ENCODE data around the gene PRDX4.
"Not testable (repeated sequence)": the region's sequence is repeated elsewhere in the genome, so short reads cannot be mapped to it uniquely, and the experiment has no call there.

The PRDX4 gene

GRCh38 chrX:23670528-23670927, 3.2 kb downstream of the PRDX4 start:
- Histone ChIP-seq H3K27ac (ENCODE audit: low read depth, low read length) (no peak overlapping the region), H3K9ac (ENCODE audit: low read length) (no peak overlapping the region), H3K4me3 (ENCODE audit: low read depth, low read length) (no peak overlapping the region), H3K27me3 (ENCODE audit: control insufficient read depth, insufficient read depth, low read length) (no peaks in the 10 kb centered on the region; the same call in 1 of the 2 replicates), H3K4me1 (ENCODE audit: control insufficient read depth, insufficient read depth, low read length) (peaks cover 22% of the 10 kb centered on the region), H3K9me3 (ENCODE audit: control insufficient read depth, insufficient read depth, low read depth, low read length) (no peaks in the 10 kb centered on the region), H3K36me3 (ENCODE audit: control insufficient read depth, insufficient read depth, low read length) (peaks cover 56% of the 10 kb centered on the region)

GRCh38 chrX:23673108-23673507, 5.8 kb downstream of the PRDX4 start:
- no peak overlapping the region for H3K9ac ChIP-seq (ENCODE audit: low read length)
- H3K4me1 ChIP-seq (ENCODE audit: control insufficient read depth, insufficient read depth, low read length) = peaks cover 8% of the 10 kb centered on the region; the same call in 1 of the 2 replicates
- H3K36me3 ChIP-seq (ENCODE audit: control insufficient read depth, insufficient read depth, low read length) = peaks cover 82% of the 10 kb centered on the region
- H3K27me3 ChIP-seq (ENCODE audit: control insufficient read depth, insufficient read depth, low read length) = no peaks in the 10 kb centered on the region; the same call in 1 of the 2 replicates
- no peak overlapping the region for H3K27ac ChIP-seq (ENCODE audit: low read depth, low read length)
- no peaks in the 10 kb centered on the region for H3K9me3 ChIP-seq (ENCODE audit: control insufficient read depth, insufficient read depth, low read depth, low read length)
- H3K4me3 ChIP-seq (ENCODE audit: low read depth, low read length) = no peak overlapping the region

GRCh38 chrX:23676486-23676885, 9.2 kb downstream of the PRDX4 start:
- not testable (repeated sequence) for H3K9ac ChIP-seq (ENCODE audit: low read length); H3K27ac ChIP-seq (ENCODE audit: low read depth, low read length); H3K4me1 ChIP-seq (ENCODE audit: control insufficient read depth, insufficient read depth, low read length); H3K9me3 ChIP-seq (ENCODE audit: control insufficient read depth, insufficient read depth, low read depth, low read length); H3K27me3 ChIP-seq (ENCODE audit: control insufficient read depth, insufficient read depth, low read length); H3K4me3 ChIP-seq (ENCODE audit: low read depth, low read length)
- peaks cover 94% of the 10 kb centered on the region for H3K36me3 ChIP-seq (ENCODE audit: control insufficient read depth, insufficient read depth, low read length)

- Histone ChIP-seq H3K27me3 (ENCODE audit: control insufficient read depth, insufficient read depth, low read length) (no peaks in the 10 kb centered on the region), H3K27ac (ENCODE audit: low read depth, low read length) (no peak overlapping the region), H3K36me3 (ENCODE audit: control insufficient read depth, insufficient read depth, low read length) (peaks cover 7% of the 10 kb centered on the region; the same call in 1 of the 2 replicates), H3K9ac (ENCODE audit: low read length) (no peak overlapping the region), H3K9me3 (ENCODE audit: control insufficient read depth, insufficient read depth, low read depth, low read length) (no peaks in the 10 kb centered on the region), H3K4me3 (ENCODE audit: low read depth, low read length) (no peak overlapping the region), H3K4me1 (ENCODE audit: control insufficient read depth, insufficient read depth, low read length) (no peaks in the 10 kb centered on the region)
Measured at GRCh38 chrX:23692166-23692565, 24.9 kb downstream of the PRDX4 start.

DNA sequence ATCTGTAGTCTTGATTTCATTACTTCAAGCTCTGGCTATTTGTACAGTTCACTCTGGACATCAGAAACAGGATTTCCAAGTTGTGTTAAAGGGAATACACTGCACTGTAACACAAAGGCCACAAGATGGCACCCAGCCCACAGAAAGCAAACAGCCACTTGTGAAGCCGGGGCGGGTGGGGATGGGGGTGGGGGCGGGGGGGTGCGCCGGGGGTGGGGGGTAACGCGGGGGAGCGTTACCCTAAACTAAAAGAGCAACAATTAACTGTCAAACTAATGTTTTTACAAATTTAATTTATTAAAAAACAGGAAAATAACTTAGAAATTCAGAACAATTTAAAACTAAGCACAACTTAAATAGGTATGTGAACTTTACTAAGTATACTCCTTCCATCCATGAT, 27.3 kb downstream of the PRDX4 start:
- H3K4me1 ChIP-seq (ENCODE audit: control insufficient read depth, insufficient read depth, low read length) = peaks cover 1% of the 10 kb centered on the region
- H3K9ac ChIP-seq (ENCODE audit: low read length) = no peak overlapping the region

GRCh38 chrX:23699636-23700194, 32.4 kb downstream of the PRDX4 start:
- Histone ChIP-seq H3K9me3 (ENCODE audit: control insufficient read depth, insufficient read depth, low read depth, low read length) (no peaks in the 10 kb centered on the region), H3K27me3 (ENCODE audit: control insufficient read depth, insufficient read depth, low read length) (no peaks in the 10 kb centered on the region), H3K27ac (ENCODE audit: low read depth, low read length) (no peak overlapping the region), H3K4me1 (ENCODE audit: control insufficient read depth, insufficient read depth, low read length) (peaks cover 4% of the 10 kb centered on the region), H3K9ac (ENCODE audit: low read length) (no peak overlapping the region), H3K36me3 (ENCODE audit: control insufficient read depth, insufficient read depth, low read length) (peaks cover 34% of the 10 kb centered on the region), H3K4me3 (ENCODE audit: low read depth, low read length) (no peak overlapping the region)

More for the DNA sequence above, 27.3 kb downstream of the PRDX4 start:
- no peaks in the 10 kb centered on the region for H3K9me3 ChIP-seq (ENCODE audit: control insufficient read depth, insufficient read depth, low read depth, low read length)
- H3K4me3 ChIP-seq (ENCODE audit: low read depth, low read length) = no peak overlapping the region
- no peaks in the 10 kb centered on the region for H3K36me3 ChIP-seq (ENCODE audit: control insufficient read depth, insufficient read depth, low read length)
- H3K27ac ChIP-seq (ENCODE audit: low read depth, low read length) = no peak overlapping the region
- no peaks in the 10 kb centered on the region for H3K27me3 ChIP-seq (ENCODE audit: control insufficient read depth, insufficient read depth, low read length)

- Histone ChIP-seq H3K4me3 (ENCODE audit: low read depth, low read length) (no peak overlapping the region), H3K36me3 (ENCODE audit: control insufficient read depth, insufficient read depth, low read length) (peaks cover 69% of the 10 kb centered on the region), H3K4me1 (ENCODE audit: control insufficient read depth, insufficient read depth, low read length) (peaks cover 1% of the 10 kb centered on the region), H3K27ac (ENCODE audit: low read depth, low read length) (no peak overlapping the region), H3K27me3 (ENCODE audit: control insufficient read depth, insufficient read depth, low read length) (no peaks in the 10 kb centered on the region), H3K9ac (ENCODE audit: low read length) (no peak overlapping the region), H3K9me3 (ENCODE audit: control insufficient read depth, insufficient read depth, low read depth, low read length) (no peaks in the 10 kb centered on the region)
Measured at GRCh38 chrX:23704673-23705206, 37.4 kb downstream of the PRDX4 start.

GRCh38 chrX:23705235-23705634, 37.9 kb downstream of the PRDX4 start:
- H3K4me3 ChIP-seq (ENCODE audit: low read depth, low read length) = no peak overlapping the region
- H3K27me3 ChIP-seq (ENCODE audit: control insufficient read depth, insufficient read depth, low read length) = no peaks in the 10 kb centered on the region
- no peak overlapping the region for H3K9ac ChIP-seq (ENCODE audit: low read length)
- H3K9me3 ChIP-seq (ENCODE audit: control insufficient read depth, insufficient read depth, low read depth, low read length) = no peaks in the 10 kb centered on the region
- no peaks in the 10 kb centered on the region for H3K4me1 ChIP-seq (ENCODE audit: control insufficient read depth, insufficient read depth, low read length)
- H3K36me3 ChIP-seq (ENCODE audit: control insufficient read depth, insufficient read depth, low read length) = peaks cover 69% of the 10 kb centered on the region
- H3K27ac ChIP-seq (ENCODE audit: low read depth, low read length) = no peak overlapping the region

- H3K36me3 ChIP-seq (ENCODE audit: control insufficient read depth, insufficient read depth, low read length) = peaks cover 79% of the 10 kb centered on the region
- no peak overlapping the region for H3K9ac ChIP-seq (ENCODE audit: low read length)
- H3K4me1 ChIP-seq (ENCODE audit: control insufficient read depth, insufficient read depth, low read length) = peaks cover 8% of the 10 kb centered on the region; the same call in 1 of the 2 replicates
Measured at GRCh38 chrX:23720117-23720677, 52.9 kb downstream of the PRDX4 start.

DNA sequence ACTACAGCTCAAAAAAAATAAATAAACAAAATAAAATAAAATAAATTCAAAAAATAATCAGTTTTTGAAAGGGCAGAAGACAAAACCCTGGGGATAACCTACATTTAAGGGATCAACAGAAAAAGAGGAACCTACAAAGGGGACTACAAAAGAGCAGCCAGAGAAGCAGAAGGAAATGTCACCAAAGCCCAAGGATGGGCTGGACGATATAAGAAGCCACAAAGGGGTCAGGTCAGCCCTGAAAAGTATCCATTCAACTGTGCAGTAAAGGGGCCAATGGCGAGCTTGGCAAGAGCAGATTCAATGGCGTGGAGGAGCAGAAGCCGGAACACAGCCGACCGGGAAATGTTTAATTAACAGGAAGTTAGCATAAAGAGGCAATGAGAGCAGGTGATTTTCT, 58.9 kb downstream of the PRDX4 start:
- H3K4me1 ChIP-seq (ENCODE audit: control insufficient read depth, insufficient read depth, low read length) = no peaks in the 10 kb centered on the region
- no peaks in the 10 kb centered on the region; the same call in 1 of the 2 replicates for H3K27me3 ChIP-seq (ENCODE audit: control insufficient read depth, insufficient read depth, low read length)
- H3K27ac ChIP-seq (ENCODE audit: low read depth, low read length) = no peak overlapping the region
- peaks cover 73% of the 10 kb centered on the region for H3K36me3 ChIP-seq (ENCODE audit: control insufficient read depth, insufficient read depth, low read length)
- no peak overlapping the region for H3K9ac ChIP-seq (ENCODE audit: low read length)
- H3K9me3 ChIP-seq (ENCODE audit: control insufficient read depth, insufficient read depth, low read depth, low read length) = no peaks in the 10 kb centered on the region
- no peak overlapping the region for H3K4me3 ChIP-seq (ENCODE audit: low read depth, low read length)

More at GRCh38 chrX:23720117-23720677, 52.9 kb downstream of the PRDX4 start:
- no peak overlapping the region for H3K27ac ChIP-seq (ENCODE audit: low read depth, low read length)
- H3K27me3 ChIP-seq (ENCODE audit: control insufficient read depth, insufficient read depth, low read length) = no peaks in the 10 kb centered on the region; the same call in 1 of the 2 replicates
- H3K9me3 ChIP-seq (ENCODE audit: control insufficient read depth, insufficient read depth, low read depth, low read length) = no peaks in the 10 kb centered on the region
- H3K4me3 ChIP-seq (ENCODE audit: low read depth, low read length) = no peak overlapping the region

DNA sequence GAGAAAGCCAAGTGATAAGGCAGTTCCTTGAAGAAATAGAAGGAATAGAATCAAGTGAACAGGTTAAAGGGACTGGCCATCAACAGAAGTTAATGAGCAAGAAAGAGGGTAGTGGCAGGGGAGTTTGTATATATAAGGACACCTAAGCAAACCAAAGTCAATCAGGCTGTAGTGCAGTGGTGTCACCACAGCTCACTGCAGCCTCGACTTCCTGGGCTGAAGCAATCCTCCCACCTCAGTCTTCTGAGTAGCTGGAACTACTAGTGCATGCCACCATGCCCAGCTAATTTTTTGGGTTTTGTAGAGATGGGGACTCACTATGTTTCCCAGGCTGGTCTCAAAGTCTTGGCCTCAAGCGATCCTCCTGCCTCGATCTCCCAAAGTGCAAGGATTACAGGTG, 59.9 kb downstream of the PRDX4 start:
- Histone ChIP-seq H3K27ac (ENCODE audit: low read depth, low read length) (no peak overlapping the region), H3K9me3 (ENCODE audit: control insufficient read depth, insufficient read depth, low read depth, low read length) (no peaks in the 10 kb centered on the region), H3K27me3 (ENCODE audit: control insufficient read depth, insufficient read depth, low read length) (no peaks in the 10 kb centered on the region; the same call in 1 of the 2 replicates), H3K4me3 (ENCODE audit: low read depth, low read length) (no peak overlapping the region), H3K9ac (ENCODE audit: low read length) (no peak overlapping the region), H3K36me3 (ENCODE audit: control insufficient read depth, insufficient read depth, low read length) (peaks cover 71% of the 10 kb centered on the region), H3K4me1 (ENCODE audit: control insufficient read depth, insufficient read depth, low read length) (no peaks in the 10 kb centered on the region)

Data from HUES6 (cell line).